Prostate gland (tissue), 2 donors: Measurements from ENCODE around the gene NINJ2. TPM values are rescaled to one million over a fixed set of nuclear protein-coding genes. Genes with fewer than 3 reads are reported as not detected.
A peak's percentile ranks its signal among the peaks of the same experiment; 100 is the strongest.
"Not testable (repeated sequence)": the region's sequence is repeated elsewhere in the genome, so short reads cannot be mapped to it uniquely, and the experiment has no call there.

ENCODE experiments used
- DNase-seq: peaks from one replicate; pipeline ENCODE4 v3.0.0-alpha.2; 2019; ENCODE audit warnings: low spot score
- H3K27ac ChIP-seq, 2 donors: fragments of 200-600 bp; sonication (generic); 2 replicates each; pipeline ENCODE4 v1.5.1; 2017 to 2019
- H3K27me3 ChIP-seq: fragments of 200-600 bp; sonication (generic); replicated peaks from 2 replicates; pipeline ENCODE4 v1.5.1; 2019; ENCODE audit not compliant: insufficient read depth
- H3K36me3 ChIP-seq, 2 donors: fragments of 200-600 bp; sonication (generic); 1 replicate in 1 of 2; 2 replicates in 1 of 2; pipeline versions ENCODE4 v1.5.1 to v1.8.1; 2017 to 2019
- H3K4me1 ChIP-seq: fragments of 200-600 bp; sonication (generic); replicated peaks from 2 replicates; pipeline ENCODE4 v1.5.1; 2019
- H3K4me3 ChIP-seq, 2 donors: fragments of 200-600 bp; sonication (generic); 2 replicates each; pipeline ENCODE4 v1.5.1; 2017 to 2019
- H3K9me3 ChIP-seq: fragments of 200-600 bp; sonication (generic); 2 replicates; pipeline ENCODE4 v1.5.1; 2017
- CTCF ChIP-seq, 4 experiments: fragments of 200-600 bp in 2 of 4; fragments of 450-650 bp in 2 of 4; sonication (generic) in 2 of 4; IDR thresholded peaks; 1 replicate in 3 of 4; 2 replicates in 1 of 4; pipeline ENCODE4 v1.5.1; 2016 to 2019; ENCODE audit warnings: antibody characterized with exemption in 4 of 4, mild to moderate bottlenecking in 2 of 4, moderate library complexity in 2 of 4
- POLR2A ChIP-seq: fragments of 450-650 bp; IDR thresholded peaks from one replicate; pipeline ENCODE4 v1.6.1; 2016; ENCODE audit warnings: antibody characterized with exemption, mild to moderate bottlenecking
- POLR2AphosphoS5 ChIP-seq: sonication (generic); formaldehyde crosslinking; IDR thresholded peaks from one replicate; pipeline ENCODE4 v1.6.1; 2017; ENCODE audit warnings: antibody characterized with exemption
- WGBS: methylation state at CpG from one replicate; pipeline ENCODE4 v1.1.5; 2018; 5-methylcytosine and 5-hydroxymethylcytosine counted together
- intact Hi-C: fragments of 100-400 bp; cut with DNase I; formaldehyde crosslinking; loops from one replicate; pipeline ENCODE4 v1.14.2; 2022
- total RNA-seq, 2 donors: library from RNA; depleted of rRNA; stranded (reverse); fragments of >200 nt; gene quantifications; one replicate each; pipeline ENCODE4 v1.1.0, GENCODE V29; 2016

NINJ2 gene
- total RNA-seq, 2 donors from 2014 or later, result 1.1 to 17.3 TPM

GRCh38 chr12:642633-643474, 20.4 kb downstream of the NINJ2 start:
- Histone ChIP-seq H3K4me1 (peaks cover 8% of the 10 kb centered on the region), H3K27ac (peak overlapping the region; percentile 89 to 93), H3K9me3 (no peaks in the 10 kb centered on the region), H3K36me3 (no peaks in the 10 kb centered on the region), H3K4me3 (peak overlapping the region; percentile 58 to 63), H3K27me3 (no peaks in the 10 kb centered on the region)
- 2% methylated on average over 82 of the region's 95 CpGs for WGBS
- peak; percentile 66 for DNase-seq
- no peak for TF ChIP-seq POLR2A
- TF ChIP-seq CTCF (IDR thresholded peaks at IDR 0.05), result peak in 2 of 4 experiments; percentile 19 to 40
- peak; percentile 5 for TF ChIP-seq POLR2AphosphoS5
- intact Hi-C loops, result loop anchor here (5.0 to 10.0 kb wide), 4 partner anchors 71 to 952 kb away; partner anchors contain the start of genes FBXL14 and WNK1

- not testable (repeated sequence) for H3K36me3 ChIP-seq, H3K27me3 ChIP-seq, H3K4me3 ChIP-seq, H3K9me3 ChIP-seq, H3K4me1 ChIP-seq, DNase-seq, H3K27ac ChIP-seq
- 98% methylated on average over 11 of the region's 11 CpGs for WGBS
- intact Hi-C loops, result loop anchor here (5.0 to 10.0 kb wide), 4 partner anchors 69 to 953 kb away; partner anchors contain the start of genes FBXL14 and WNK1
Measured at GRCh38 chr12:641321-641720, 21.9 kb downstream of the NINJ2 start.

GRCh38 chr12:640773-641172, 22.5 kb downstream of the NINJ2 start:
- TF ChIP-seq POLR2A, result no peak
- TF ChIP-seq POLR2AphosphoS5, result no peak
- TF ChIP-seq CTCF (IDR thresholded peaks at IDR 0.05), result no peak
- H3K36me3 ChIP-seq, result no peaks in the 10 kb centered on the region
- no peaks in the 10 kb centered on the region for H3K27me3 ChIP-seq
- no peak overlapping the region for H3K27ac ChIP-seq
- DNase-seq, result no peak
- intact Hi-C loops, result loop anchor here (5.0 to 10.0 kb wide), 4 partner anchors 68 to 954 kb away; partner anchors contain the start of genes FBXL14 and WNK1
- WGBS, result 73% methylated on average over 3 of the region's 3 CpGs
- H3K4me3 ChIP-seq, result no peak overlapping the region
- peaks cover 4% of the 10 kb centered on the region for H3K4me1 ChIP-seq
- H3K9me3 ChIP-seq, result no peaks in the 10 kb centered on the region

GRCh38 chr12:639988-640387, 23.3 kb downstream of the NINJ2 start:
- no peak for TF ChIP-seq POLR2A
- peak; percentile 54 for TF ChIP-seq POLR2AphosphoS5
- H3K27me3 ChIP-seq, result no peaks in the 10 kb centered on the region
- no peak overlapping the region for H3K27ac ChIP-seq
- WGBS, result 80% methylated on average over 5 of the region's 5 CpGs
- intact Hi-C loops, result loop anchor here (5.0 to 10.0 kb wide), 4 partner anchors 68 to 955 kb away; partner anchors contain the start of genes FBXL14 and WNK1
- H3K4me1 ChIP-seq, result no peaks in the 10 kb centered on the region
- H3K4me3 ChIP-seq, result no peak overlapping the region
- DNase-seq, result no peak
- no peaks in the 10 kb centered on the region for H3K9me3 ChIP-seq
- H3K36me3 ChIP-seq, result no peaks in the 10 kb centered on the region

GRCh38 chr12:639566-639965, 23.7 kb downstream of the NINJ2 start:
- Histone ChIP-seq H3K9me3 (no peaks in the 10 kb centered on the region), H3K27me3 (no peaks in the 10 kb centered on the region), H3K4me1 (no peaks in the 10 kb centered on the region), H3K36me3 (no peaks in the 10 kb centered on the region), H3K4me3 (no peak overlapping the region), H3K27ac (no peak overlapping the region)
- intact Hi-C loops, result no loop called here
- no peak for TF ChIP-seq POLR2AphosphoS5
- no peak for TF ChIP-seq CTCF (IDR thresholded peaks at IDR 0.05)
- no peak for TF ChIP-seq POLR2A
- WGBS, result 87% methylated on average over 5 of the region's 5 CpGs
- DNase-seq, result no peak
